ENCODE measurements around the gene SIRT2. TPM values are rescaled to one million over a fixed set of nuclear protein-coding genes. Genes with fewer than 3 reads are reported as not detected.

The SIRT2 gene
- total RNA-seq, 4 donors from 2014 or later, result 39.8 to 71.5 (median 52.7) TPM

GRCh38 chr19:38880882-38881609 lies 18.4 kb downstream of the SIRT2 start:
- TF ChIP-seq POLR2A (IDR thresholded peaks at IDR 0.05) (no peak), CTCF (IDR thresholded peaks at IDR 0.05) (no peak)
- H3K27ac ChIP-seq, result no peak overlapping the region
- intact Hi-C loops (cut with DNase I), result no loop called here
- H3K9me3 ChIP-seq, result no peaks in the 10 kb centered on the region
- peaks cover 0 to 76% (median 8%) of the 10 kb centered on the region in 3 donors for H3K36me3 ChIP-seq
- H3K4me1 ChIP-seq, result peaks cover 0 to 26% (median 12%) of the 10 kb centered on the region in 3 donors
- 95% methylated on average over 3 to 9 of the region's 19 CpGs for WGBS, 2 donors
- H3K4me3 ChIP-seq, result no peak overlapping the region
- H3K27me3 ChIP-seq, result no peaks in the 10 kb centered on the region
- no peak for DNase-seq

DNA sequence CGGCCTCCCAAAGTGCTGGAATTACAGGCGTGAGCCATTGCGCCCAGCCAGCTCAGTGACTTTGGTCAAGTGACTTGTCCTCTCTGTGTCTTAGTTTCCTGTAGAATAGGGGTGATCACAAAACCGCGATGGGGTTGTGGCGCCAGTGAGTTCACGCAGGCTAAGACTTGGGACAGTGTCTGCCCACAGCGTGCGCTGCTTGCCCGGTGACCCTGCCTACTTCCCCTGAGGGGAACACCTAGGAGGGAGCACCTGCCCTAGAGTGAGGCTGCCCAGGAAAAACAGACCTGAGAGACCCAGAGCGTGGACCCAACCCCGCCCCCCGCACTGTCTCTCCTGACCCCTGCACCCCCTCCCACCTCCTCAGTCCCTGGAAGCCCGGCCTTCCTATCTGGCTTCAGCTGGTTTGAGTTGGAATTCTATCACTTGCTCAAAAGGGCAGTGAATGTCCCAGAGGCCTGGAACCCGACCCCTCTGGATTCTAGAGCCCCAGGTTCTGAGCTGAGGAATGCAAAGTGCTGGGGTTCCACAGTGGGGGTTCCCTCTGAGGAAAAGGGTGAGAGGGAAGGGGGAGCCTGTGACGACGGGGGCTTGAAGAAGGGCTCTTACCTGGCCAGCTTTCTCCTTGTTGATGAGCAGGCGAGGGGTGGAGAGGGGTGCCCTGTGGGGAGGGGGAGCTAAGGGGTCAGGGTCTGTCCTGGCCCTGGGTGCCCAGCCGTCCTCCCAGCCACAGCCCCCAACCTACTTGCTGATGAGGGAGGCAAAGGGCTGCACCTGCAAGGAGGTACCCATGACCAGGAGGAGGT lies 19.1 kb downstream of the SIRT2 start:
- peaks cover 0 to 21% (median 12%) of the 10 kb centered on the region in 3 donors for H3K4me1 ChIP-seq
- intact Hi-C loops (cut with DNase I), result no loop called here
- H3K27me3 ChIP-seq, result no peaks in the 10 kb centered on the region
- H3K27ac ChIP-seq, result no peak overlapping the region
- peaks cover 0 to 68% (median 8%) of the 10 kb centered on the region in 3 donors for H3K36me3 ChIP-seq
- no peak for DNase-seq
- H3K9me3 ChIP-seq, result no peaks in the 10 kb centered on the region
- 83 to 98% methylated on average over 1 to 6 of the region's 19 CpGs for WGBS, 2 donors
- TF ChIP-seq CTCF (IDR thresholded peaks at IDR 0.05), result no peak
- TF ChIP-seq POLR2A (IDR thresholded peaks at IDR 0.05), result no peak
- H3K4me3 ChIP-seq, result no peak overlapping the region

- Histone ChIP-seq H3K27ac (peak overlapping the region in 1 of 4 donors; percentile 63), H3K9me3 (no peaks in the 10 kb centered on the region), H3K4me3 (no peak overlapping the region), H3K27me3 (no peaks in the 10 kb centered on the region), H3K4me1 (peaks cover 0 to 21% (median 12%) of the 10 kb centered on the region in 3 donors), H3K36me3 (peaks cover 0 to 59% (median 8%) of the 10 kb centered on the region in 3 donors)
- intact Hi-C loops (cut with DNase I), result no loop called here
- TF ChIP-seq CTCF (IDR thresholded peaks at IDR 0.05) (no peak), POLR2A (IDR thresholded peaks at IDR 0.05) (no peak)
- 67 to 93% methylated on average over 3 to 5 of the region's 11 CpGs for WGBS, 2 donors
- DNase-seq, result no peak
These were observed 20.0 kb downstream of the SIRT2 start for GRCh38 chr19:38879400-38879751.

DNA sequence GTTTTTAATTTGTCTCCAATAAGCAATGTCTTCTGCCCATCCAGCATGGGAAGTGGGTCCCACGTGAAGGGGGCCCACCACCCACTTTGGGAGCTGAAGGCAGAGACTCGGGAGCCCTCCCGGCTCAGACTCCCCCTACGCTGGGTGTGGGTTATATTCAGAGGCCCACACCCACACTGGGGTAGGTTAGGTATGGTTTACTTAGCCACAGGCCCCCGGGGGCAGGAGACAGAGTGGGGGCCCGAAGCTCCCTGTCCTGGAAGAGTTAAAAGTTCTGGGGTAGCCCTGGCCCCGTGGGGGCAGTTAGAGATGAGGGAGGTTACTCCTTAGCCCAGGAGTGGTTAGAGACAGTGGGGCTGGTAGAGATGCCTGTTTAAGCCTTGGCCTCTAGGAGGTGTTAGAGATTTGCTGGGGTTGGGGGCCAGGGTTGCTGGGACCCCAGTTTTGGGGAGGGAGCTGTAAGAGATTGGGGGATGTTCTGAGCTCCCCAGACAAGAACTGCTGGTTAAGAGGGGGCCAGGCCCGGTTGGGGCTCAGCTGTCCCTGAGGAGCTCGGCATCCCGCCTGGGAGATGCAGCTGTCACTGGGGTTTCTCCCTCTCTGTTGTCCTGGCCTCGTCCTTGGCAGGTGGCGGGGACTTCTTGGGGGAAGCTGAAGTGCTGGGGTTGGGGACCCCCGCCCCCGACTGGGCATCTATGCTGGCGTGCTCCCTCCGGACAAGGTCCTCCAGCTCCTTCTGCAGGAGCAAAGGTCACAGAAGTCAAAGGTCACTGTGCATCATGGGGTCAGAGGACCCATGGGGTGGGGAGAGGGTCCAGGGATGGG lies 20.6 kb downstream of the SIRT2 start:
- H3K4me1 ChIP-seq, result peaks cover 0 to 24% (median 12%) of the 10 kb centered on the region in 3 donors
- no peaks in the 10 kb centered on the region for H3K9me3 ChIP-seq
- intact Hi-C loops (cut with DNase I), result no loop called here
- WGBS, 2 donors, result 57 to 79% methylated on average over 3 to 5 of the region's 16 CpGs
- peaks cover 0 to 53% (median 8%) of the 10 kb centered on the region in 3 donors for H3K36me3 ChIP-seq
- H3K4me3 ChIP-seq, result peak overlapping the region in 2 of 4 donors; percentile 21 to 52
- H3K27me3 ChIP-seq, result no peaks in the 10 kb centered on the region
- peak overlapping the region; percentile 52 to 82 (median 71) for H3K27ac ChIP-seq
- no peak for DNase-seq
- TF ChIP-seq CTCF (IDR thresholded peaks at IDR 0.05) (no peak), POLR2A (IDR thresholded peaks at IDR 0.05) (no peak)
